B cell (primary cell): ENCODE results near the gene ITGA2B.
"Not testable (repeated sequence)": the region's sequence is repeated elsewhere in the genome, so short reads cannot be mapped to it uniquely, and the experiment has no call there.

Experiments used
- EZH2 ChIP-seq: IDR thresholded peaks from 2 replicates; pipeline ENCODE4 v1.6.1; 2012; ENCODE audit warnings: borderline replicate concordance, low read depth, mild to moderate bottlenecking, moderate library complexity, low read length; ENCODE audit not compliant: insufficient read depth, poor library complexity, severe bottlenecking
- TF ChIP-seq, protein P1 (sequence below): fragments of 200-600 bp; IDR thresholded peaks from one replicate; pipeline ENCODE4 v1.8.0; 2022; ENCODE audit warnings: antibody characterized with exemption, mild to moderate bottlenecking

DNA sequence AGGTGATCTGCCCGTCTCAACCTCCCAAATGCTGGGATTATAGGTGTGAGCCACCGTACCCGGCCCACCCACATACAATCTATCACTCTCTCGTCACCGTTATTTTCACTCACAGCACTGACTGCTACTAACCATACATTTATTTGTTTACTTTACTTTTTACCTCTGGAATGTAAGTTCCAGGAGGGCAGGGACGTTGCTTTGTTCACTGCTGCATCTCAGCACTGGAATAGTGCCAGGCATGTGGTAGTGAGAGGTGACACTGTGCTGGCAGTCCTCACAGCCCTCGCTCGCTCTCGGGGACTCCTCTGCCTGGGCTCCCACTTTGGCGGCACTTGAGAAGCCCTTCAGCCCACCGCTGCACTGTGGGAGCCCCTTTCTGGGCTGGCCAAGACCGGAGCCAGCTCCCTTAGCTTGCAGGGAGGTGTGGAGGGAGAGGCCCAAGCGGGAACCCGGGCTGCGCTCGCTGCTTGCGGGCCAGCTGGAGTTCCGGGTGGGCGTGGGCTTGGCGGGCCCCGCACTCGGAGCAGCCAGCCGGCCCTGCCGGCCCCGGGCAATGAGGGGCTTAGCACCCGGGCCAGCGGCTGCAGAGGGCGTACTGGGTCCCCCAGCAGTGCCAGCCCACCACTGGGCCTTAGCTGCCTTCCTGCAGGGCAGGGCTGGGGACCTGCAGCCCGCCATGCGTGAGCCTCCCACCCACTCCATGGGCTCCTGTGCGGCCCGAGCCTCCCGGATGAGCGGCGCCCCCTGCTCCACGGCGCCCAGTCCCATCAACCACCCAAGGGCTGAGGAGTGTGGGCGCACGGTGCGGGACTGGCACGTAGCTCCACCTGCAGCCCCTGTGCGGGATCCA, 20.8 kb downstream of the ITGA2B start:
- TF ChIP-seq, protein P1, sequence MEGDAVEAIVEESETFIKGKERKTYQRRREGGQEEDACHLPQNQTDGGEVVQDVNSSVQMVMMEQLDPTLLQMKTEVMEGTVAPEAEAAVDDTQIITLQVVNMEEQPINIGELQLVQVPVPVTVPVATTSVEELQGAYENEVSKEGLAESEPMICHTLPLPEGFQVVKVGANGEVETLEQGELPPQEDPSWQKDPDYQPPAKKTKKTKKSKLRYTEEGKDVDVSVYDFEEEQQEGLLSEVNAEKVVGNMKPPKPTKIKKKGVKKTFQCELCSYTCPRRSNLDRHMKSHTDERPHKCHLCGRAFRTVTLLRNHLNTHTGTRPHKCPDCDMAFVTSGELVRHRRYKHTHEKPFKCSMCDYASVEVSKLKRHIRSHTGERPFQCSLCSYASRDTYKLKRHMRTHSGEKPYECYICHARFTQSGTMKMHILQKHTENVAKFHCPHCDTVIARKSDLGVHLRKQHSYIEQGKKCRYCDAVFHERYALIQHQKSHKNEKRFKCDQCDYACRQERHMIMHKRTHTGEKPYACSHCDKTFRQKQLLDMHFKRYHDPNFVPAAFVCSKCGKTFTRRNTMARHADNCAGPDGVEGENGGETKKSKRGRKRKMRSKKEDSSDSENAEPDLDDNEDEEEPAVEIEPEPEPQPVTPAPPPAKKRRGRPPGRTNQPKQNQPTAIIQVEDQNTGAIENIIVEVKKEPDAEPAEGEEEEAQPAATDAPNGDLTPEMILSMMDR, result not testable (repeated sequence)
- TF ChIP-seq EZH2, result not testable (repeated sequence)
